Measurements from ENCODE around the gene NRSN2.

- TF ChIP-seq CTCF (IDR thresholded peaks at IDR 0.05) (no peak), ZFX (IDR thresholded peaks at IDR 0.05; ENCODE audit: borderline replicate concordance) (no peak)
These were observed 37.8 kb downstream of the NRSN2 start for GRCh38 chr20:384723-385122.

Measured in 22Rv1 (cell line).